HepG2 (cell line): ENCODE measurements around the gene SNRPD2. TPM values are rescaled to one million over a fixed set of nuclear protein-coding genes. Genes with fewer than 3 reads are reported as not detected.

Source experiments
- CBX1 ChIP-seq: IDR thresholded peaks from one replicate; pipeline ENCODE4 v1.6.1; 2016; ENCODE audit warnings: antibody characterized with exemption, low read depth
- PLRG1 ChIP-seq: fragments of 450-650 bp; conservative IDR thresholded peaks from 2 replicates; pipeline ENCODE4 v1.6.1; 2016
- SUZ12 ChIP-seq: fragments of 150-350 bp; IDR thresholded peaks from 2 replicates; pipeline ENCODE4 v1.6.1; 2014; ENCODE audit warnings: low read depth, low read length
- ZFY ChIP-seq: sonication (generic); formaldehyde crosslinking; IDR thresholded peaks from 2 replicates; pipeline ENCODE4 v1.4.0; 2020; ENCODE audit warnings: missing genetic modification reagents
- ZMYM2 ChIP-seq: sonication (generic); formaldehyde crosslinking; IDR thresholded peaks from 2 replicates; pipeline ENCODE4 v1.8.0; 2022; ENCODE audit warnings: mild to moderate bottlenecking, missing genetic modification reagents
- ZNF34 ChIP-seq: sonication (generic); formaldehyde crosslinking; IDR thresholded peaks from 2 replicates; pipeline ENCODE4 v1.4.0; 2020; ENCODE audit warnings: mild to moderate bottlenecking, missing genetic modification reagents, borderline replicate concordance
- ZNF564 ChIP-seq: sonication (generic); formaldehyde crosslinking; IDR thresholded peaks from 2 replicates; pipeline ENCODE4 v1.8.1; 2023; ENCODE audit warnings: mild to moderate bottlenecking, missing genetic modification reagents
- polyA plus RNA-seq, 8 experiments: library from polyadenylated mRNA; depleted of rRNA in 3 of 8; stranded (reverse) in 7 of 8; unstranded in 1 of 8; fragments of >200 nt; fragmentation: Illumina TruSeq in 4 of 8; extraction: Trizol in 4 of 8; gene quantifications; 2 replicates each; pipeline versions ENCODE4 v1.2.1 to v1.2.3, GENCODE V29; 2011 to 2016; ENCODE audit warnings: low read depth in 4 of 8, missing spikeins in 1 of 8, mixed read lengths in 1 of 8; ENCODE audit not compliant: insufficient read depth in 1 of 8
- total RNA-seq, 5 experiments: library from RNA; depleted of rRNA; stranded (reverse); fragments of >200 nt; fragmentation: Illumina TruSeq; extraction: Trizol; gene quantifications; 2 replicates each; pipeline ENCODE4 v1.2.3, GENCODE V29; 2016; ENCODE audit warnings: low read depth in 1 of 5
- TF ChIP-seq, protein P1 (sequence below): sonication (generic); formaldehyde crosslinking; IDR thresholded peaks from one replicate; pipeline ENCODE4 v1.5.1; 2020; ENCODE audit warnings: mild to moderate bottlenecking, missing genetic modification reagents; ENCODE audit errors: not compliant biosample characterization
- TF ChIP-seq, protein P2 (sequence below), 2 experiments: fragments of 450-650 bp in 1 of 2; sonication (generic) in 1 of 2; formaldehyde crosslinking; IDR thresholded peaks; 2 replicates each; pipeline versions ENCODE4 v1.5.0 to v1.8.0; 2020 to 2022; ENCODE audit warnings: mild to moderate bottlenecking in 1 of 2, missing genetic modification reagents in 1 of 2
- TF ChIP-seq, protein P3 (sequence below), 2 experiments: IDR thresholded peaks; 2 replicates each; pipeline ENCODE4 v1.6.1; 2011 to 2012; ENCODE audit warnings: low read length in 2 of 2, borderline replicate concordance in 1 of 2, low read depth in 1 of 2, mild to moderate bottlenecking in 1 of 2, moderate library complexity in 1 of 2
- TF ChIP-seq, protein P4 (sequence below): sonication (generic); formaldehyde crosslinking; IDR thresholded peaks from 2 replicates; pipeline ENCODE4 v1.4.0; 2020; ENCODE audit warnings: mild to moderate bottlenecking, missing genetic modification reagents

SNRPD2 gene
- total and polyA plus RNA-seq, 2 of the 13 experiments (the other 11 are each of a cell fraction or from before 2014, with no cell fraction given): 299 to 485 TPM

DNA sequence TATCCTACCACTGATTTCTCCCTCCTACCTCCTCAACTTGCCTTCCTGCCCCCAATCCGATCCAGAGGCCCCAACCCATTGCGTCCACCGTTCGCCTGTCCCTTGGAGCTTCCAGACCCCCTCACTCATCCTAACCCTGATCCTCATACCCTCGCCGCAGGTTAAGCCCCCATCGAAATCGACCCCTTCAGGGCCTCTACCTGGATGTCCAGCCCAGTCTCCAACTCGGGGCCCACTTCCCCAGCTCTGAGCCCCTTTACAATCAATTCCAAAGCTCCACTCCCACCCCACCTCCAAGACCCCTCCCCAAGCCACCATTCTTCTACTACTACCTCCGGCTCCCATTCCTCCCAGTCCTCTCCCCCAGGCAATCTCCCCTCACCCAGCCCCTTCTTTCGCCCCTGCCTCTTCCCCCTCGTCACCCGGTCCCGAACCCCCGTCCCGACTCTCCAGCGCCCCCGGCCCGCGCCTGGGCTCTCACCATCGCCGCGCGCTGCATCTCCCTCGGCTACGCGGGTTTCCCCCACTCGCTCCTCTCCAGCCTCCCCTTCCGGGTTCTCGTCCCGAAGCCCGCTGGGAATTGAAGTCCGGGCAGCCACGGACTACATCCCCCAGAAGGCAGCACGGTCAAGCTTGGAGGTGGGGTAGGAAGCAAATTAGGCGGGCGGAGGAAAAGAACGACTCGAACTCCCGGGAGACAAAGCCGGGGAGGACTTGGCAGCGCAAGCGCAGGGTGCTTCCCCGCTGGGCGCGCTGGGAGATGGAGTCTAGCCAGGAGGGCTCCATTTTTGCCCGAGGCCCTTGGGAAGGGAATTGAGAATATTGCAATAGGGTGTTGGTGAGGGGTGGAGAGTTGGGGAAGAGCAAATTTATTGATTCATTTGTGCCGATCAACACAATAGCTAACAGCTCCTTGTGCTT lies 38.9 kb upstream of the SNRPD2 start, which contains the start of gene FBXO46 (continued):
- TF ChIP-seq ZNF564 (CRISPR knock-in tag) (no peak), PLRG1 (no peak), ZMYM2 (CRISPR knock-in tag) (no peak), SUZ12 (peak; percentile 90), ZFY (CRISPR knock-in tag) (peak; percentile 53), CBX1 (peak; percentile 55), ZNF34 (CRISPR knock-in tag) (0 out of 2 replicates have a peak, but pooled peaks have one; percentile 51)
- TF ChIP-seq, protein P1, sequence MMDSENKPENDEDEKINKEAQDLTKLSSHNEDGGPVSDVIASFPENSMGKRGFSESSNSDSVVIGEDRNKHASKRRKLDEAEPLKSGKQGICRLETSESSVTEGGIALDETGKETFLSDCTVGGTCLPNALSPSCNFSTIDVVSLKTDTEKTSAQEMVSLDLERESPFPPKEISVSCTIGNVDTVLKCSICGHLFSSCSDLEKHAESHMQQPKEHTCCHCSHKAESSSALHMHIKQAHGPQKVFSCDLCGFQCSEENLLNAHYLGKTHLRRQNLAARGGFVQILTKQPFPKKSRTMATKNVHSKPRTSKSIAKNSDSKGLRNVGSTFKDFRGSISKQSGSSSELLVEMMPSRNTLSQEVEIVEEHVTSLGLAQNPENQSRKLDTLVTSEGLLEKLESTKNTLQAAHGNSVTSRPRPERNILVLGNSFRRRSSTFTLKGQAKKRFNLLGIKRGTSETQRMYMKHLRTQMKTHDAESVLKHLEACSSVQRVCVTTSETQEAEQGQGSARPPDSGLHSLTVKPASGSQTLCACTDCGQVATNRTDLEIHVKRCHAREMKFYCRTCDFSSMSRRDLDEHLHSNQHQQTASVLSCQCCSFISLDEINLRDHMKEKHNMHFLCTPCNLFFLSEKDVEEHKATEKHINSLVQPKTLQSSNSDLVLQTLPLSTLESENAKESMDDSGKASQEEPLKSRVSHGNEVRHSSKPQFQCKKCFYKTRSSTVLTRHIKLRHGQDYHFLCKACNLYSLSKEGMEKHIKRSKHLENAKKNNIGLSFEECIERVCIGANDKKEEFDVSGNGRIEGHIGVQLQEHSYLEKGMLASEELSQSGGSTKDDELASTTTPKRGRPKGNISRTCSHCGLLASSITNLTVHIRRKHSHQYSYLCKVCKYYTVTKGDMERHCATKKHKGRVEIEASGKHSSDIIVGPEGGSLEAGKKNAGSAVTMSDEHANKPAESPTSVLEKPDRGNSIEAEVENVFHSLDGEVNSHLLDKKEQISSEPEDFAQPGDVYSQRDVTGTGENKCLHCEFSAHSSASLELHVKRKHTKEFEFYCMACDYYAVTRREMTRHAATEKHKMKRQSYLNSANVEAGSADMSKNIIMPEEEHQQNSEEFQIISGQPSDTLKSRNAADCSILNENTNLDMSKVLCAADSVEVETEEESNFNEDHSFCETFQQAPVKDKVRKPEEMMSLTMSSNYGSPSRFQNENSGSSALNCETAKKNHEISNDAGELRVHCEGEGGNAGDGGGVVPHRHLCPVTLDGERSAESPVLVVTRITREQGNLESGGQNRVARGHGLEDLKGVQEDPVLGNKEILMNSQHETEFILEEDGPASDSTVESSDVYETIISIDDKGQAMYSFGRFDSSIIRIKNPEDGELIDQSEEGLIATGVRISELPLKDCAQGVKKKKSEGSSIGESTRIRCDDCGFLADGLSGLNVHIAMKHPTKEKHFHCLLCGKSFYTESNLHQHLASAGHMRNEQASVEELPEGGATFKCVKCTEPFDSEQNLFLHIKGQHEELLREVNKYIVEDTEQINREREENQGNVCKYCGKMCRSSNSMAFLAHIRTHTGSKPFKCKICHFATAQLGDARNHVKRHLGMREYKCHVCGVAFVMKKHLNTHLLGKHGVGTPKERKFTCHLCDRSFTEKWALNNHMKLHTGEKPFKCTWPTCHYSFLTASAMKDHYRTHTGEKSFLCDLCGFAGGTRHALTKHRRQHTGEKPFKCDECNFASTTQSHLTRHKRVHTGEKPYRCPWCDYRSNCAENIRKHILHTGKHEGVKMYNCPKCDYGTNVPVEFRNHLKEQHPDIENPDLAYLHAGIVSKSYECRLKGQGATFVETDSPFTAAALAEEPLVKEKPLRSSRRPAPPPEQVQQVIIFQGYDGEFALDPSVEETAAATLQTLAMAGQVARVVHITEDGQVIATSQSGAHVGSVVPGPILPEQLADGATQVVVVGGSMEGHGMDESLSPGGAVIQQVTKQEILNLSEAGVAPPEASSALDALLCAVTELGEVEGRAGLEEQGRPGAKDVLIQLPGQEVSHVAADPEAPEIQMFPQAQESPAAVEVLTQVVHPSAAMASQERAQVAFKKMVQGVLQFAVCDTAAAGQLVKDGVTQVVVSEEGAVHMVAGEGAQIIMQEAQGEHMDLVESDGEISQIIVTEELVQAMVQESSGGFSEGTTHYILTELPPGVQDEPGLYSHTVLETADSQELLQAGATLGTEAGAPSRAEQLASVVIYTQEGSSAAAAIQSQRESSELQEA (CRISPR knock-in tag): no peak
- TF ChIP-seq, protein P2, sequence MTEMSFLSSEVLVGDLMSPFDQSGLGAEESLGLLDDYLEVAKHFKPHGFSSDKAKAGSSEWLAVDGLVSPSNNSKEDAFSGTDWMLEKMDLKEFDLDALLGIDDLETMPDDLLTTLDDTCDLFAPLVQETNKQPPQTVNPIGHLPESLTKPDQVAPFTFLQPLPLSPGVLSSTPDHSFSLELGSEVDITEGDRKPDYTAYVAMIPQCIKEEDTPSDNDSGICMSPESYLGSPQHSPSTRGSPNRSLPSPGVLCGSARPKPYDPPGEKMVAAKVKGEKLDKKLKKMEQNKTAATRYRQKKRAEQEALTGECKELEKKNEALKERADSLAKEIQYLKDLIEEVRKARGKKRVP (CRISPR knock-in tag; IDR thresholded peaks at IDR 0.05): peak in 1 of 2 experiments; percentile 48; a peak in 1 of 4 replicates
- TF ChIP-seq, protein P3, sequence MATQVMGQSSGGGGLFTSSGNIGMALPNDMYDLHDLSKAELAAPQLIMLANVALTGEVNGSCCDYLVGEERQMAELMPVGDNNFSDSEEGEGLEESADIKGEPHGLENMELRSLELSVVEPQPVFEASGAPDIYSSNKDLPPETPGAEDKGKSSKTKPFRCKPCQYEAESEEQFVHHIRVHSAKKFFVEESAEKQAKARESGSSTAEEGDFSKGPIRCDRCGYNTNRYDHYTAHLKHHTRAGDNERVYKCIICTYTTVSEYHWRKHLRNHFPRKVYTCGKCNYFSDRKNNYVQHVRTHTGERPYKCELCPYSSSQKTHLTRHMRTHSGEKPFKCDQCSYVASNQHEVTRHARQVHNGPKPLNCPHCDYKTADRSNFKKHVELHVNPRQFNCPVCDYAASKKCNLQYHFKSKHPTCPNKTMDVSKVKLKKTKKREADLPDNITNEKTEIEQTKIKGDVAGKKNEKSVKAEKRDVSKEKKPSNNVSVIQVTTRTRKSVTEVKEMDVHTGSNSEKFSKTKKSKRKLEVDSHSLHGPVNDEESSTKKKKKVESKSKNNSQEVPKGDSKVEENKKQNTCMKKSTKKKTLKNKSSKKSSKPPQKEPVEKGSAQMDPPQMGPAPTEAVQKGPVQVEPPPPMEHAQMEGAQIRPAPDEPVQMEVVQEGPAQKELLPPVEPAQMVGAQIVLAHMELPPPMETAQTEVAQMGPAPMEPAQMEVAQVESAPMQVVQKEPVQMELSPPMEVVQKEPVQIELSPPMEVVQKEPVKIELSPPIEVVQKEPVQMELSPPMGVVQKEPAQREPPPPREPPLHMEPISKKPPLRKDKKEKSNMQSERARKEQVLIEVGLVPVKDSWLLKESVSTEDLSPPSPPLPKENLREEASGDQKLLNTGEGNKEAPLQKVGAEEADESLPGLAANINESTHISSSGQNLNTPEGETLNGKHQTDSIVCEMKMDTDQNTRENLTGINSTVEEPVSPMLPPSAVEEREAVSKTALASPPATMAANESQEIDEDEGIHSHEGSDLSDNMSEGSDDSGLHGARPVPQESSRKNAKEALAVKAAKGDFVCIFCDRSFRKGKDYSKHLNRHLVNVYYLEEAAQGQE (IDR thresholded peaks at IDR 0.05; ENCODE audit: borderline replicate concordance in 1 of 2, low read depth in 1 of 2, low read length in 2 of 2): no peak
- TF ChIP-seq, protein P4, sequence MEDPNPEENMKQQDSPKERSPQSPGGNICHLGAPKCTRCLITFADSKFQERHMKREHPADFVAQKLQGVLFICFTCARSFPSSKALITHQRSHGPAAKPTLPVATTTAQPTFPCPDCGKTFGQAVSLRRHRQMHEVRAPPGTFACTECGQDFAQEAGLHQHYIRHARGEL (CRISPR knock-in tag): no peak
